GM18520 (cell line): ENCODE results near the gene C1QTNF5.

ENCODE experiments used
- ATAC-seq: cut with Tn5 transposase; IDR thresholded peaks from one replicate; pipeline ENCODE4 v1.9.1; 2021; ENCODE audit not compliant: unreplicated experiment

The C1QTNF5 gene

GRCh38 chr11:119318240-119319135 lies 22.2 kb downstream of the C1QTNF5 start:
- no peak for ATAC-seq

GRCh38 chr11:119317592-119318239 lies 23.0 kb downstream of the C1QTNF5 start:
- ATAC-seq = no peak

GRCh38 chr11:119316729-119317591 lies 23.7 kb downstream of the C1QTNF5 start, which contains the start of gene MCAM:
MCAM (minus strand) TSS chr11:119317130; CDS start chr11:119317101, 29 bp downstream.
- no peak for ATAC-seq

GRCh38 chr11:119316016-119316728 lies 24.5 kb downstream of the C1QTNF5 start:
- no peak for ATAC-seq

- ATAC-seq = no peak
These were observed 25.3 kb downstream of the C1QTNF5 start for GRCh38 chr11:119315131-119316015.

GRCh38 chr11:119314726-119315125 lies 26.0 kb downstream of the C1QTNF5 start:
- ATAC-seq = no peak

- ATAC-seq = no peak
These were observed 30.0 kb downstream of the C1QTNF5 start for GRCh38 chr11:119310682-119311052.

- no peak for ATAC-seq
These were observed 30.6 kb downstream of the C1QTNF5 start for GRCh38 chr11:119309953-119310681.

- no peak for ATAC-seq
These were observed 31.3 kb downstream of the C1QTNF5 start for GRCh38 chr11:119309411-119309810.

GRCh38 chr11:119307974-119308373 lies 32.7 kb downstream of the C1QTNF5 start:
- no peak for ATAC-seq

- ATAC-seq = no peak
These were observed 33.5 kb downstream of the C1QTNF5 start for GRCh38 chr11:119307219-119307618.

GRCh38 chr11:119306373-119306890 lies 34.3 kb downstream of the C1QTNF5 start:
- no peak for ATAC-seq

- no peak for ATAC-seq
These were observed 34.9 kb downstream of the C1QTNF5 start for GRCh38 chr11:119305556-119306372.

GRCh38 chr11:119303227-119303718 lies 37.4 kb downstream of the C1QTNF5 start:
- ATAC-seq = no peak

- no peak for ATAC-seq
These were observed 40.3 kb downstream of the C1QTNF5 start for GRCh38 chr11:119300198-119300964.

GRCh38 chr11:119299416-119299815 lies 41.3 kb downstream of the C1QTNF5 start:
- no peak for ATAC-seq

- no peak for ATAC-seq
These were observed 42.0 kb downstream of the C1QTNF5 start for GRCh38 chr11:119298726-119299125.
